Jurkat, Clone E6-1 (cell line): ENCODE data around the gene FBXO41.

Experiments
- DNase-seq: peaks from one replicate; pipeline ENCODE4 v3.0.0-alpha.2; 2011; ENCODE audit warnings: low read depth, low spot score
- H3K4me3 ChIP-seq: 2 replicates; pipeline ENCODE4 v1.5.1; 2011; ENCODE audit warnings: mild to moderate bottlenecking, low read length, control low read depth, moderate library complexity

The FBXO41 gene

DNA sequence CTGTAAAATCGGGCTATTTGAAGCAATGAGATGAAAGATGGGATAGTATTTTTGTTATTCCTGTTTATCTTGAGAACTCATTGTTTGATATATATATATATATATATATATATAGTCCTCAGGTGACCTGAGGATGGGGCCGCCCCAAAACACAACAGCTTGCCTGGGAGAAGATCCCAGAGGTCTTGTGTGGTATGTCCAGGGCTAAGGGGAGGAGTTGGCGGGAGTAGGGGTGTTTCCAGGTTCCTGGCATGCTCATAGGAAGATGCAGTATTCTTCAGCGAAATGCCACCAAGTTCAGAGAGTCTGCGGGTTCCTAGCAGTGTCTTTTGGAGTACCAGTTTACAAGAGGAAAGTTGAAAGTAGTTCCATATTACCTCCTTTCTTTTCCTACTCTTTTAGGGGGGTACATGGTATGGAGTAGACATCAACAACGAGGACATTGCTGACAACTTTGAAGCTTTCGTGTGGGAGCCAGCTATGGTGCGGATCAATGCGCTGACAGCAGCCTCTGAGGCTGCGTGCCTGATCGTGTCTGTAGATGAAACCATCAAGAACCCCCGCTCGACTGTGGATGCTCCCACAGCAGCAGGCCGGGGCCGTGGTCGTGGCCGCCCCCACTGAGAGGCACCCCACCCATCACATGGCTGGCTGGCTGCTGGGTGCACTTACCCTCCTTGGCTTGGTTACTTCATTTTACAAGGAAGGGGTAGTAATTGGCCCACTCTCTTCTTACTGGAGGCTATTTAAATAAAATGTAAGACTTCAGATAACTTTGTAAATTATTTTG lies 31.8 kb downstream of the FBXO41 start:
- no peak overlapping the region for H3K4me3 ChIP-seq
- DNase-seq, result no peak

GRCh38 chr2:73250872-73251846 lies 33.1 kb downstream of the FBXO41 start:
- DNase-seq, result no peak
- no peak overlapping the region for H3K4me3 ChIP-seq

GRCh38 chr2:73249636-73250035 lies 34.6 kb downstream of the FBXO41 start:
- no peak for DNase-seq
- no peak overlapping the region for H3K4me3 ChIP-seq

DNA sequence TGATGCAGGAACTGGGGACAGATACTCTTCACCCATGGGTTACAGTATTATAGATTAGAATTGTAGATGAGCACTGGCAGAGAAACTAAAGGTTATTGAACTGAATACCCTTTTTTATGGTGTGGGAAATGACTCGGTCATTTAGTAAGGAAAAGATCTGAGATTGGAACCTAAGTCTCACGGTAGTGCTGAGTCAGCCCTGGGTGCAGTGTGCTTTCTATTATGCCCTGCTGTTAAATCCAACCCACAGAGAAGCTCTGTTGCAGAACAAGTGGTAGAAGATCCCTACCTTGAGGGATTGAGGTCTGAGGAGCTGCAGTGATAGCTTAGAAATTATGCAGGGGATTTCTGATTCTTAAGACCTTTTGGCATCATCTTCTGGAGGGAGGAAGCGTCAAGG lies 37.4 kb downstream of the FBXO41 start:
- H3K4me3 ChIP-seq, result no peak overlapping the region

GRCh38 chr2:73244580-73244979 lies 39.7 kb downstream of the FBXO41 start:
- no peak for DNase-seq
- H3K4me3 ChIP-seq, result no peak overlapping the region

More for the DNA sequence above, 37.4 kb downstream of the FBXO41 start:
- no peak for DNase-seq

GRCh38 chr2:73243884-73244570 lies 40.3 kb downstream of the FBXO41 start:
- peak; percentile 29 for DNase-seq
- no peak overlapping the region for H3K4me3 ChIP-seq

DNA sequence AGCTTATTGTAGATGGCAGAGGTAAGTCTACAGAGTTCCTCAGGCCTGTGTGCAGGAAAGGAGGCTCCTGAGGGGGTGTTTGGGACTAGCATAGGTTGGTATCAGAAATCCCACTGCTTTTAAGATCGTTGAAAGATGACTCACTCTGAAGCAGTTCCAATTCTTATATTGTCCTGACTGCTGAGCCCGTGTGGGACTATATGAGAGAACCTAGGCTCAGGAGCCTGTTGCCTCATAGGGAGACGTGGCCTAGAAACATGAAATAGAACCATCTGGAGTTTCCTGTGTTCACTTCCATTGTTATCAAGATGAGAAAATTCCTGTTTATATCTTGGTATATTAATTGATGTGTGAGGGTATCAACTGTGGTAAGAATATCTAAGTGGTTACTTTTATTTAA lies 44.5 kb downstream of the FBXO41 start:
- no peak overlapping the region for H3K4me3 ChIP-seq
- no peak for DNase-seq

DNA sequence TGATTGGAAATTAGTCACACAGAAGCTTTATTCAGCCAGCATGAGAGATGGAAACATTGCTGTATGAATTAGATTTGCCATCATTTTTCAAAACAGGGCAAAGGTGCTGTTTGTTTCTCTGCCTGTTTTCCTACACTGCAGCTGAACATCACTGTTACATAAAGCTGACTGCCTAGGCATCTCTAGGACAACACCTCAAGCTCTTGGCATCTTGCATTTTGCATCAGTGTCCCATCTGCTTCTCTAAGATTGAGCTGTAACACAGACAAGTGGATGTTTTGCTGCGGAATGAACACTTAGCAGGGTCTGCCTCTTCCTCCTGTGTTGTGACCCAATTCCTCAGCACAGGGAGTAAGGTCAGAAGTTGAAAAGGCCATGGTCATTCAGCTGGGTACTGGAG lies 45.3 kb downstream of the FBXO41 start:
- no peak overlapping the region for H3K4me3 ChIP-seq
- DNase-seq, result no peak

GRCh38 chr2:73238149-73238548 lies 46.1 kb downstream of the FBXO41 start:
- no peak for DNase-seq
- H3K4me3 ChIP-seq, result no peak overlapping the region

- DNase-seq, result no peak
- H3K4me3 ChIP-seq, result no peak overlapping the region
These were observed 47.1 kb downstream of the FBXO41 start for GRCh38 chr2:73237168-73237567.

GRCh38 chr2:73235315-73236028 lies 48.8 kb downstream of the FBXO41 start:
- no peak for DNase-seq
- H3K4me3 ChIP-seq, result peak overlapping the region; percentile 98

DNA sequence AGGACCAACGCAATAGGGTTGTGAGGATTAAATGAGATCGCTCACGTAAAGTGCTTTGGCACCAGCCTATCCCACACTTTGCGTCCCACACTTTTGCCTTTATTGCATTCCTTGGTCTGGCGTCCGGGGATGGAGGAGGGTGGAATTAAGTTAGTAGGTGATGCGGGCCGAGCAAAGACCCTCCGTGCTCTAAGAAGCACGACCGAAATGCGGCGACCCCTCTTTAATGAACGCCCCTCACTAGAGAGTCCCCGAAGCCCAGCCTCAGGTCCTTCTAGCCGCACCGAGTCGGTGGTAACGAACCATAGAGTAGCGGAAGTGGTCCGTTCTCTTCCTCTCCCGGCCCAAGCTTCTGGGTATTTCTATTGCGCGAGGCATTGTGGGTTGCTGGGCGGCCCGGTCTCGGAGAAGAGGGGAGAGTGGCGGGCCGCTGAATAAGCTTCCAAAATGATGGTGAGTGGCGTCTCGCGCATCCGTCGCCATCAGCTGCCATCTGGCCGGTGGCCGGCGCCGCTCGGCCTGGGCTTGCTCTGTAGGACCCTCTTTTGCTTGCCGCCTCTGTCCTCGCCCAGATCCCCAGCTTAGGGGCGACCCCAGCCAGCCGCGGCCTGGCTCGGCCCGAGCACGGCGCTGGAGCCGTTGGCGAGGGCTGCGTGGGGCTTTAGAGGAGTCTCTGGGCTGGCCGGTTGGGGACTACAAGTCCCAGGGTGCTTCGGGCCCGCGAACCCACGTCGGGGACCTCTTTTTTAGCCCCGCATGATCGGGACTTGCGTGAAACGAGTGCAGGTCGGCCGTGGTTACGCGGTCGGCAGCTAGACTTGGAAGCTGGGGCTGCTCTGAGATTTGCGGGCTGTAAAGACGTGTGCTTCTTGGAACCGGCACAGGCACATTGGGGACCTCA lies 50.1 kb downstream of the FBXO41 start, which contains the start of gene CCT7:
Gene CCT7 (plus strand): TSS at position 377 of the 901 bp plus-strand sequence. CDS start 71 bp downstream, at position 448.
- peak within 1 kb of the TSS; percentile 98 for H3K4me3 ChIP-seq
- DNase-seq, result peak; percentile 91

GRCh38 chr2:73233154-73233931 lies 50.9 kb downstream of the FBXO41 start, which contains the start of gene PRADC1:
Gene PRADC1, minus strand, starts transcription at chr2:73233239. Its CDS starts 79 bp downstream, at chr2:73233160.
- DNase-seq, result peak; percentile 98

DNA sequence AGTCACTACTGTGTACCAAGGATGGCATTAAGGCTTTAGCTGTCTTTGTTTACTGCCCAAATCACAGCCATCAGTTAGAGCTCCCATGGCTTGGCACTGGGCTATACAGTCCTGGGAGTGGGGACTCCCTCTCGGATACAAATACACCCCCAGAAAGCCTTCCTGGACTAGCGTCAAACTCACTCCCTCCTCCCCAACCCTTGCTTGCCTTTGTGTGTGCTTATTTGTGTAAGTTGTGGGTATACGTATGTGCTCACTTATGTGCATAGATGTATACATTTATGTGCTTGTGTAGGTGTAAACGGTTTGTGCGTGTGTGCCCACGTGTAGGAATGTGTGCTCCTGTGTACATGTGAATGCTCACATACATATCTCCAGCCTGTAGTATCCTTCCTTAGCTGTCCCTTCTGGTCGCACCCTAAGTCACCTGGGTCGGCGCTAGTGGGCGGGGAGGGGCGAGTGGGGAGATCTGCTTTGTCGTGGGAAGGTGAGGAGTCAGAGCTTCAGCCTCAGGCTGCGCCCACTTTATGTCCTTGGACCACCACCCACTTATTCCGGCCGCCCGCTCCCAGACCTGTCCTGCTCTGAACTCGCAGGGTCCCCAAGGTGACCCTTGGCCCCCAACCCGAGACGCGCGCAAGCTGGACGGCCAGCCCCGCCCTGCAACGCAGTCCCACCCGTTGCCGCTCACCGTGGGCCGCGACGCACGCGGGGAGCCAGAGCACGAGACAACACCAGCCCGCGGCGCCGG lies 51.7 kb downstream of the FBXO41 start:
- peak overlapping the region; percentile 98 for H3K4me3 ChIP-seq
- DNase-seq, result no peak

More at GRCh38 chr2:73233154-73233931, 50.9 kb downstream of the FBXO41 start, which contains the start of gene PRADC1:
- H3K4me3 ChIP-seq, result peak within 1 kb of the TSS; percentile 98

DNA sequence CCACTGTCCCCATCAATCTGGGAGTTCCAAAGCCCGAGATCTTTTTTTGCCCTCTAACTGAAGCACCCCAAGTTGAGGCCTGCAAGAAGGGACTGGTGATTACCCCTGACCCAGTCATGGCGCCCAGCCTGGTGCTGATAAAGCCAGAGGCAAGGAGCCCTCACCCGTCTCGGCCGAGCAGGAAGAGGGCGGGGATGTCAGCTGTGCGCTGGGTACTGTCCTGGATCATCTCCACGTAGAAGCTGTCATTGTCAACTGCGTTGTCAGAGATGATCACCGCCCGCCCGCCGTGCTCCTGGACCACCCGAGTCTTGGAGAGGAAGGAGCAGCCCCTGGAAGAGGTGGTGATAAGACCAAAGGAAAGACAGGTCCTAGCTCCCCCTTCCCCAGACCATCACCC lies 55.6 kb downstream of the FBXO41 start:
- no peak overlapping the region for H3K4me3 ChIP-seq
- no peak for DNase-seq

GRCh38 chr2:73227086-73227485 lies 57.2 kb downstream of the FBXO41 start:
- no peak for DNase-seq
- H3K4me3 ChIP-seq, result no peak overlapping the region
